Activated CD8-positive, alpha-beta T cell treated with anti-CD3 and anti-CD28 coated beads for 36 hours (primary cell): Measurements from ENCODE around the gene DDR2. TPM values are rescaled to one million over a fixed set of nuclear protein-coding genes. Genes with fewer than 3 reads are reported as not detected.

Source experiments
- ATAC-seq: fragments of 200-7000 bp; cut with Tn5 transposase; one replicate; pipeline ENCODE4 v1.10.0; 2021; ENCODE audit warnings: mild to moderate bottlenecking, moderate library complexity
- CTCF ChIA-PET: fragments of 350-600 bp; sonication (Branson Sonifier 250); formaldehyde crosslinking; loops from one replicate; lab custom pipeline; 2021; ENCODE audit warnings: antibody characterized with exemption; lab: Charles Lee
- POLR2A ChIA-PET: fragments of 350-600 bp; sonication (Branson Sonifier 250); formaldehyde crosslinking; loops from one replicate; lab custom pipeline; 2021; ENCODE audit warnings: antibody characterized with exemption; lab: Charles Lee
- DNase-seq: peaks from one replicate; pipeline ENCODE4 v3.0.0-alpha.2; 2020
- H3K27ac Mint-ChIP-seq: one replicate; pipeline ENCODE4 v1.8.0; 2021; ENCODE audit warnings: mild to moderate bottlenecking, mixed read lengths
- H3K27me3 Mint-ChIP-seq: one replicate; pipeline ENCODE4 v1.8.0; 2021; ENCODE audit warnings: mixed read lengths
- H3K36me3 Mint-ChIP-seq: one replicate; pipeline ENCODE4 v1.8.0; 2021; ENCODE audit warnings: low read depth, mixed read lengths
- H3K4me1 Mint-ChIP-seq: one replicate; pipeline ENCODE4 v1.8.0; 2021; ENCODE audit warnings: low read depth, mixed read lengths
- H3K4me3 Mint-ChIP-seq: one replicate; pipeline ENCODE4 v1.8.0; 2021; ENCODE audit warnings: mild to moderate bottlenecking, moderate library complexity, mixed read lengths
- H3K9me3 Mint-ChIP-seq: one replicate; pipeline ENCODE4 v1.8.0; 2021; ENCODE audit warnings: mixed read lengths
- intact Hi-C: fragments of 100-400 bp; cut with micrococcal nuclease; formaldehyde crosslinking; loops from one replicate; pipeline ENCODE4 v1.10.0; 2022
- total RNA-seq, 2 experiments: library from RNA; stranded (reverse); gene quantifications; one replicate each; pipeline ENCODE4 v1.2.3, GENCODE V29; 2021
- TF ChIP-seq, protein P1 (sequence below): fragments of 200-600 bp; IDR thresholded peaks from one replicate; pipeline ENCODE4 v1.8.0; 2022; ENCODE audit warnings: antibody characterized with exemption, mild to moderate bottlenecking

The DDR2 gene
- total RNA-seq, 2 experiments from 2014 or later, result 0.31 to 0.45 TPM

DNA sequence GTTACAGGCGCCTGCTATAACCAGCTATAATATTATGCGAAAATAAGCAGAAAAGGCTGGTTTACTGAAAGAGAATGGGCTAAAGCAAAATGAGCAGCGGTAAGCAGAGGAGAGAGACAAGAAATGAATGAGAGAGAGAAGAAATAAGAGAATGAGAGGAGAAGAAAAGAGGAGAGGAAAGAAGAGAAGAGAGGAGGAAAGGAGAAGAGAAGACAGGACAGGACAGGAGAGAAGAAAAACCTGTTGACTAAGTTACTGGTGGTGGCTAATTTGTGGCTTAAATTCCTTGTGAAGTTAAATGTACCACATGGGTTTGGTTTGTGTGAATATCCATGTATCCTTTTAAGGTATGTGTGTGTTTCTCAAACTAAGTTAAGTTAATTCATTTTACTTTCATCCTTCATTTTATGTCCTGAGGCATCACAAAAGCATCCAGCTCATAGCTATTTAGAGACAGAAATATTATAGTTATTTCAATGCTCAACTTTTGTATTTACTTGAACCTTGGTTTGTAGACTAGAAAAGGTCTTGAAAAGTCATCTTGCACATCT is 3.1 kb upstream of the DDR2 start:
- POLR2A ChIA-PET, result no interaction called here
- Mint-ChIP-seq H3K36me3 (no peaks in the 10 kb centered on the region), H3K27ac (no peak overlapping the region), H3K27me3 (peaks cover 5% of the 10 kb centered on the region), H3K4me1 (peaks cover 2% of the 10 kb centered on the region), H3K9me3 (no peaks in the 10 kb centered on the region), H3K4me3 (no peak overlapping the region)
- intact Hi-C loops, result no loop called here
- TF ChIP-seq, protein P1, sequence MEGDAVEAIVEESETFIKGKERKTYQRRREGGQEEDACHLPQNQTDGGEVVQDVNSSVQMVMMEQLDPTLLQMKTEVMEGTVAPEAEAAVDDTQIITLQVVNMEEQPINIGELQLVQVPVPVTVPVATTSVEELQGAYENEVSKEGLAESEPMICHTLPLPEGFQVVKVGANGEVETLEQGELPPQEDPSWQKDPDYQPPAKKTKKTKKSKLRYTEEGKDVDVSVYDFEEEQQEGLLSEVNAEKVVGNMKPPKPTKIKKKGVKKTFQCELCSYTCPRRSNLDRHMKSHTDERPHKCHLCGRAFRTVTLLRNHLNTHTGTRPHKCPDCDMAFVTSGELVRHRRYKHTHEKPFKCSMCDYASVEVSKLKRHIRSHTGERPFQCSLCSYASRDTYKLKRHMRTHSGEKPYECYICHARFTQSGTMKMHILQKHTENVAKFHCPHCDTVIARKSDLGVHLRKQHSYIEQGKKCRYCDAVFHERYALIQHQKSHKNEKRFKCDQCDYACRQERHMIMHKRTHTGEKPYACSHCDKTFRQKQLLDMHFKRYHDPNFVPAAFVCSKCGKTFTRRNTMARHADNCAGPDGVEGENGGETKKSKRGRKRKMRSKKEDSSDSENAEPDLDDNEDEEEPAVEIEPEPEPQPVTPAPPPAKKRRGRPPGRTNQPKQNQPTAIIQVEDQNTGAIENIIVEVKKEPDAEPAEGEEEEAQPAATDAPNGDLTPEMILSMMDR, result peak; percentile 13
- CTCF ChIA-PET, result interaction anchor here (0.7 to 2.1 kb wide), 3 partner anchors 13 to 715 kb away, joined by 3 to 7 read pairs (median 3); no protein-coding TSS in a partner anchor
- DNase-seq (no peak), ATAC-seq (no peak)

DNA sequence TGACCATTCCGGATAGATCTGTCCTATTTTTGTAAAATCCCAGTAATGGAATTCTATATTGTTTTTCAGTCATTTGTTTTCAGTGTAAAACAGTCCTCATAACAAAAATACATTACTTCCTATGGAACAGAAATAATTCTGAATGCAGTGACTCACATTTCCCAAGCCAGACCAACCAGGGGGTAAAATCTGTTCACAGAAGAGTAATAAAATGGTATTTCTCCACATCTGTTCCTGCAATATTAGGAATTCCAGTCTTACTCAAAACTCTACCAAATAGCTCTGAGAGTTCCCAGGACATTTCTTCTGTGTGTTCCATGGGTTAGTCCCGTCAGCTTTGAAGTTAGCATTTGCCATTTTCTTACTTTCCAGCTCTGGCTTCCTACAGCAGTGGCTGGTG is 2.6 kb upstream of the DDR2 start:
- POLR2A ChIA-PET, result no interaction called here
- H3K4me1 Mint-ChIP-seq, result peaks cover 2% of the 10 kb centered on the region
- no peaks in the 10 kb centered on the region for H3K9me3 Mint-ChIP-seq
- DNase-seq (no peak), ATAC-seq (no peak)
- TF ChIP-seq, protein P1, result no peak
- H3K27ac Mint-ChIP-seq, result no peak overlapping the region
- intact Hi-C loops, result no loop called here
- H3K36me3 Mint-ChIP-seq, result no peaks in the 10 kb centered on the region
- CTCF ChIA-PET, result interaction anchor here (2.1 kb wide), 1 partner anchor 16 kb away, joined by 7 read pairs; no protein-coding TSS in a partner anchor
- no peak overlapping the region for H3K4me3 Mint-ChIP-seq
- peaks cover 5% of the 10 kb centered on the region for H3K27me3 Mint-ChIP-seq

DNA sequence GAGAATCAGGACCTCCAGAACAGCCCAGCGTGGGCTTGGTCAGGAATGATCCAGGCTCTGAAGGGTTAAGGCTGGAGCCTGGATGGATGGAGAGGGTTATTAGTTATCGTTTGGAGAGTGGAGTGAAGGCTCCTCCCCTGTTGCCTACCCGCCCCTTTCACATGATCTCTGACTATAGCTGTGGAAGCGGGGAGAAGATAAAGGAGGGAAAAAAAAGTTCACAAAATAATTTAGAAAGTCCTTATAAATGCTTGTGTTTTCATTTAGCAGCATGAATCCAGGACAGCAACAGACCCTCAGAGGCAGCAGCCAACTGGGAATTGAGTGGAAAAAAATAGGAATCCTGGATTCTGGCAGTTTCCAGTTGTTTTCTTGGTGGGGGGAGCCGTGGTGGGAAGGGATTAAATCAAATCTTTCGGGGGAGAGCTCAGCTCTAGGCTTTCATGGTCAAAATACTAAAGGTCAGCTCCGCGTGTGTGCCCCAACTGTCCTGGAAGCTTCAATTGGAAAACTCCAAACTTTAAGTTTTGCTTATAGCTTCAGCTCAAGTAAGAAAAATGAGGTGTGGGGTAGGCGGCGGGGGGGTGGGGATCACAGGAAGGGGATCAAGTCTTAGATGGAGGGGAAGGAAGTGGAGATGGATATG is 595 bp upstream of the DDR2 start:
- CTCF ChIA-PET, result interaction anchor here (0.7 to 1.5 kb wide), 2 partner anchors 17 to 19 kb away, joined by 3 to 6 read pairs; no protein-coding TSS in a partner anchor
- POLR2A ChIA-PET, result no interaction called here

DNA sequence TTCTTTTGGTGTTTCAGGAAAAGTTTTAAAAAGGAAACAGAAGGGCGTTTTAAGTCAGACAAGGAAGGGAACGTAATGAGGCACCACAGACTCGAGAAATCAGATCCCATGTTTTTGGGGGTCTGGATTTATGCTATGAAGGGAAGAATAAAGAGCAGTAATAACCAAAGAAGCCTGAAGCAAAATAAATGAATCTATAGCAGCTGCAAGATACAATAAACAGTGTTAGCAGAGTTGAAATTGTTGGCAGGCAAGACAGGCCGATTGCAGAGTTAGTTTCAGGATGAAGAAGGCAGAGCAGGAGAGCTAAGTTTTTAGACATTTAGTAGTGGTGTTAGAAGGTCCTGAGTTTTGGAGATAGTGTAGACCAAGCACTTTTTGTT is 425 bp downstream of the DDR2 start:
- H3K9me3 Mint-ChIP-seq, result no peaks in the 10 kb centered on the region
- H3K27me3 Mint-ChIP-seq, result no peaks in the 10 kb centered on the region
- peaks cover 2% of the 10 kb centered on the region for H3K4me1 Mint-ChIP-seq
- ATAC-seq (no peak), DNase-seq (no peak)
- H3K4me3 Mint-ChIP-seq, result no peak overlapping the region
- CTCF ChIA-PET, result interaction anchor here (1.1 to 1.5 kb wide), 2 partner anchors 11 to 20 kb away, joined by 3 to 6 read pairs; no protein-coding TSS in a partner anchor
- intact Hi-C loops, result no loop called here
- POLR2A ChIA-PET, result no interaction called here
- H3K36me3 Mint-ChIP-seq, result no peaks in the 10 kb centered on the region
- TF ChIP-seq, protein P1, result no peak
- no peak overlapping the region for H3K27ac Mint-ChIP-seq

More for the DNA sequence above, 595 bp upstream of the DDR2 start:
- H3K4me3 Mint-ChIP-seq, result no peak overlapping the region
- peaks cover 2% of the 10 kb centered on the region for H3K27me3 Mint-ChIP-seq
- no peaks in the 10 kb centered on the region for H3K36me3 Mint-ChIP-seq
- TF ChIP-seq, protein P1, result no peak
- H3K9me3 Mint-ChIP-seq, result no peaks in the 10 kb centered on the region
- no peak overlapping the region for H3K27ac Mint-ChIP-seq
- intact Hi-C loops, result no loop called here
- ATAC-seq (no peak), DNase-seq (no peak)
- H3K4me1 Mint-ChIP-seq, result peaks cover 2% of the 10 kb centered on the region
